Ascending aorta (tissue), 2 donors: ENCODE results near the gene GSTM4. TPM values are rescaled to one million over a fixed set of nuclear protein-coding genes. Genes with fewer than 3 reads are reported as not detected.

Experiments
- DNase-seq, 2 donors: peaks; one replicate each; pipeline ENCODE4 v3.0.0-alpha.2; 2019; ENCODE audit warnings: low spot score in 2 of 2
- H3K27ac ChIP-seq, 2 donors: fragments of 200-600 bp; sonication (generic); one replicate each; pipeline ENCODE4 v1.5.1; 2016 to 2017; ENCODE audit warnings: mild to moderate bottlenecking in 1 of 2
- H3K27me3 ChIP-seq: fragments of 200-600 bp; sonication (generic); one replicate; pipeline ENCODE4 v1.5.1; 2017
- H3K36me3 ChIP-seq, 2 donors: fragments of 200-600 bp; sonication (generic); one replicate each; pipeline ENCODE4 v1.5.1; 2016
- H3K4me1 ChIP-seq, 2 donors: fragments of 200-600 bp; sonication (generic); one replicate each; pipeline ENCODE4 v1.5.1; 2016 to 2017; ENCODE audit warnings: mild to moderate bottlenecking in 1 of 2
- H3K4me3 ChIP-seq, 2 donors: fragments of 200-600 bp; sonication (generic); one replicate each; pipeline ENCODE4 v1.5.1; 2016 to 2017; ENCODE audit warnings: mild to moderate bottlenecking in 1 of 2
- H3K9me3 ChIP-seq, 2 donors: fragments of 200-600 bp; sonication (generic); one replicate each; pipeline ENCODE4 v1.5.1; 2016
- intact Hi-C: fragments of 100-400 bp; cut with DNase I; formaldehyde crosslinking; loops from one replicate; pipeline ENCODE4 v1.15.1; 2023
- total RNA-seq: library from RNA; depleted of rRNA; stranded (reverse); fragments of >200 nt; gene quantifications from one replicate; pipeline ENCODE4 v1.1.0, GENCODE V29; 2016
- TF ChIP-seq, protein P1 (sequence below), 3 experiments: fragments of 200-600 bp in 2 of 3; fragments of 450-650 bp in 1 of 3; sonication (generic) in 2 of 3; IDR thresholded peaks; one replicate each; pipeline ENCODE4 v1.5.1; 2016 to 2019; ENCODE audit warnings: antibody characterized with exemption in 3 of 3, mild to moderate bottlenecking in 1 of 3, moderate library complexity in 1 of 3

GSTM4 gene
- total RNA-seq, 1 donor from 2014 or later: 27.8 TPM

DNA sequence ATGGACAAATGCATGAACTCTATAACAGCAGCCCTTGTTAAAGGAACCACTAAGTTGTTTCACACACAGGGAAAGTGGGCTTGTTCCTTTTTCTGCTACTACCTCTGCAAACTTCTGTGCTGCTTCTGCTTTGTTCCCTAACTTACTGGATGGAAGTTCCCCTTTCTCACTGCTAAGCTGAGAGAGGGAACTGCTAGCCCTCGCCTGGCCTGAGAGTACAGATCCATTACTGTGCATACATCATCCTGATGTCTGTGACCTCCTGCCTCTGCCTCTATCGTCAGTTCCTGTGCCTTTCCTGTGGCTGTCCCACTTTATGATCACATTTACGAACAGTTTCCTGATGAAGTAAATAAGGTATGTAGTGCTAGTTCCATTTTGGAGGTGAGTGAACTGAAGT lies 40.0 kb upstream of the GSTM4 start:
- Histone ChIP-seq H3K27ac (no peak overlapping the region), H3K27me3 (no peaks in the 10 kb centered on the region), H3K9me3 (no peaks in the 10 kb centered on the region), H3K36me3 (no peaks in the 10 kb centered on the region), H3K4me1 (peaks cover 0 to 4% of the 10 kb centered on the region in 2 donors), H3K4me3 (no peak overlapping the region)
- peak in 1 of 2 donors; percentile 72 for DNase-seq
- TF ChIP-seq, protein P1, sequence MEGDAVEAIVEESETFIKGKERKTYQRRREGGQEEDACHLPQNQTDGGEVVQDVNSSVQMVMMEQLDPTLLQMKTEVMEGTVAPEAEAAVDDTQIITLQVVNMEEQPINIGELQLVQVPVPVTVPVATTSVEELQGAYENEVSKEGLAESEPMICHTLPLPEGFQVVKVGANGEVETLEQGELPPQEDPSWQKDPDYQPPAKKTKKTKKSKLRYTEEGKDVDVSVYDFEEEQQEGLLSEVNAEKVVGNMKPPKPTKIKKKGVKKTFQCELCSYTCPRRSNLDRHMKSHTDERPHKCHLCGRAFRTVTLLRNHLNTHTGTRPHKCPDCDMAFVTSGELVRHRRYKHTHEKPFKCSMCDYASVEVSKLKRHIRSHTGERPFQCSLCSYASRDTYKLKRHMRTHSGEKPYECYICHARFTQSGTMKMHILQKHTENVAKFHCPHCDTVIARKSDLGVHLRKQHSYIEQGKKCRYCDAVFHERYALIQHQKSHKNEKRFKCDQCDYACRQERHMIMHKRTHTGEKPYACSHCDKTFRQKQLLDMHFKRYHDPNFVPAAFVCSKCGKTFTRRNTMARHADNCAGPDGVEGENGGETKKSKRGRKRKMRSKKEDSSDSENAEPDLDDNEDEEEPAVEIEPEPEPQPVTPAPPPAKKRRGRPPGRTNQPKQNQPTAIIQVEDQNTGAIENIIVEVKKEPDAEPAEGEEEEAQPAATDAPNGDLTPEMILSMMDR (IDR thresholded peaks at IDR 0.05): no peak
- intact Hi-C loops: no loop called here

DNA sequence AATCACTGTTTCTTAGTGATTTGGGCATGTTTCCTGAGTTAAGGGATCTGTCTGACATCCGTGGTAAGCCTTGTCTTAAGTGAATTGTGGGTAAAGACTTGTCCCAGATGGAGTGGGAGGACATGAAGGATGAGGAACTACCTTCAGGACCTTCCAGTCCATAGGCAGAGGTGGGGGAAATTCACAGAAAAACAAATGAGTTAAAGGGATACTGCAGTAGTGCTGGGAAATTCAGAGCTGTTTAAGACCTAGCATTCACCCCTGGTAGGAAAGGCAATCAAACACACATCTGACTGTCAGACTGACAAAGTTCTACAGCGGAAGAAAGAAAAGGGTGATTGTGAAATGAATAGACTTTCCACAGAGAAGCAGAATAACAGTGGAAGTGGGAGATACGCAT lies 39.5 kb upstream of the GSTM4 start:
- Histone ChIP-seq H3K4me3 (no peak overlapping the region), H3K27me3 (no peaks in the 10 kb centered on the region), H3K36me3 (no peaks in the 10 kb centered on the region), H3K27ac (no peak overlapping the region), H3K9me3 (no peaks in the 10 kb centered on the region), H3K4me1 (peaks cover 3 to 7% of the 10 kb centered on the region in 2 donors)
- intact Hi-C loops: no loop called here
- TF ChIP-seq, protein P1 (IDR thresholded peaks at IDR 0.05): no peak
- DNase-seq: no peak

DNA sequence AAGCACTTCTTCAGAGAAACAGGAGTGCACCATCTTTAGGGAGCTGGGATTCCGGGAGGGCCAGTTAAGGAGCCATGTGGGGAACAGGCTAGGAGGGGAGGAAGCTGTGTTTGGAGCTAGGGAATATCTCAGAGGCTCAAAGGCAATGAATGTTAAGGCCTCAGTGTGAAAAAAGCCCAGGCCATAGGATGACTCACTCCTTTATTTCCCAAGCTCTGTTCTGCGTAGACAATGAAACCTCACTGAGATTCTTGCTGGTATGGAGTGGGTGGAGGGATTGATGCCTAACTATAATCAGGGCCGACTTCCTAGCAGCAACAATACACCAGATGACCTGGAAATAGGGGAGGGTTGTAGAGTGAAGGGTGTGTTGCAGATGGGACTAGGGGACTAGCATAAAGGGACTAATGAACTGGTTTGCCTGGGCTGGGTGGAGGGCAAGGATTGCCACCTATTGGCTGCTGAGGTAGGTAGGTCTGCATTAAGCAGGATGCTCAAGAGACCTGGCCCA lies 38.6 kb upstream of the GSTM4 start:
- H3K36me3 ChIP-seq: no peaks in the 10 kb centered on the region
- H3K27me3 ChIP-seq: no peaks in the 10 kb centered on the region
- TF ChIP-seq, protein P1 (IDR thresholded peaks at IDR 0.05): no peak
- peak overlapping the region; percentile 23 to 32 for H3K27ac ChIP-seq
- DNase-seq: no peak
- no peaks in the 10 kb centered on the region for H3K9me3 ChIP-seq
- H3K4me3 ChIP-seq: no peak overlapping the region
- intact Hi-C loops: no loop called here
- H3K4me1 ChIP-seq: peaks cover 10 to 11% of the 10 kb centered on the region in 2 donors

DNA sequence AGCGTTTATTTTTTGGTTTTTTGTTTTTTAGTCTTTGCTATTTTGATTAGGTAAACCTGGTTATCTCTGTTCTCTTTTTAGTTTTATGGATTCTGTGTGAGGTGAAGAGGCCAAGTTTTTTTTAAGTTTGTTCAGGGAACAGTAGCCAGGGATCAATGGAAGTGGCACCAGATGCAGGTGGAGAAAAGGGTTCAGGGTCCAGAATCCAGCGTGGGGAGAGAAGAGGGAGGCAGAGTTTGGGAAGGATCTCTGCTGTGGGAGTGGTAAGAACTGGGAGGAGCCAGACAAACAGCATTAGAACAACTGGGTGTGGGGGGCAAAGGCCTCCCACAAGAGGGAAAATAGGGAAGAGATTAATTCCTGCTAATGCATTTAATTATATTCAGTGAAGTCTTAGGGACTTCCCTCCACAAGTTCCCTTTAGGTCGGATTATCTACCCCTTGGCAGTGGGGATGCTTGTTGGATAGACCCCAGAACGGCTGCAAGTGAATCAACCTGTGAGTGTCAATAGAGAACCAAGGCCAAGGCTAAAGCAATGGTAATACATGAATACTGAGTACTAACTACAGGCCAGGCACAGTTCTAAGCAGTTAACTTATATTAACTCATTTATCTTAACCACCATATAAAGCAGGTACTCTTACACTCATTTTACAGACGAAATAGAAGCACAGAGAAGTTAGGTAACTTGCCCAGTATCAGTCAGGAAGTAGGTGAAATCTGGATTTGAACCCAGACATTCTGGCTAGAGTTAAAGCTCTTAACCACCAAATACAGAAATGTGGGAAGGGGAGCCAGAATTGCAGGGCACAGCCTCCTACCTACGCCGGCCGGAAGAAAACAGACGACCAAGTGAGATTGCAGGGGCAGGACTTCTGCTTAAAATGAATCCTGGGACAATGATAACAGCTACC lies 37.0 kb upstream of the GSTM4 start:
- H3K4me3 ChIP-seq: peak overlapping the region; percentile 50 to 85
- intact Hi-C loops: no loop called here
- H3K9me3 ChIP-seq: no peaks in the 10 kb centered on the region
- TF ChIP-seq, protein P1 (IDR thresholded peaks at IDR 0.05): no peak
- DNase-seq: no peak
- no peaks in the 10 kb centered on the region for H3K27me3 ChIP-seq
- peak overlapping the region; percentile 84 to 89 for H3K27ac ChIP-seq
- H3K36me3 ChIP-seq: no peaks in the 10 kb centered on the region
- peaks cover 15 to 27% of the 10 kb centered on the region in 2 donors for H3K4me1 ChIP-seq

DNA sequence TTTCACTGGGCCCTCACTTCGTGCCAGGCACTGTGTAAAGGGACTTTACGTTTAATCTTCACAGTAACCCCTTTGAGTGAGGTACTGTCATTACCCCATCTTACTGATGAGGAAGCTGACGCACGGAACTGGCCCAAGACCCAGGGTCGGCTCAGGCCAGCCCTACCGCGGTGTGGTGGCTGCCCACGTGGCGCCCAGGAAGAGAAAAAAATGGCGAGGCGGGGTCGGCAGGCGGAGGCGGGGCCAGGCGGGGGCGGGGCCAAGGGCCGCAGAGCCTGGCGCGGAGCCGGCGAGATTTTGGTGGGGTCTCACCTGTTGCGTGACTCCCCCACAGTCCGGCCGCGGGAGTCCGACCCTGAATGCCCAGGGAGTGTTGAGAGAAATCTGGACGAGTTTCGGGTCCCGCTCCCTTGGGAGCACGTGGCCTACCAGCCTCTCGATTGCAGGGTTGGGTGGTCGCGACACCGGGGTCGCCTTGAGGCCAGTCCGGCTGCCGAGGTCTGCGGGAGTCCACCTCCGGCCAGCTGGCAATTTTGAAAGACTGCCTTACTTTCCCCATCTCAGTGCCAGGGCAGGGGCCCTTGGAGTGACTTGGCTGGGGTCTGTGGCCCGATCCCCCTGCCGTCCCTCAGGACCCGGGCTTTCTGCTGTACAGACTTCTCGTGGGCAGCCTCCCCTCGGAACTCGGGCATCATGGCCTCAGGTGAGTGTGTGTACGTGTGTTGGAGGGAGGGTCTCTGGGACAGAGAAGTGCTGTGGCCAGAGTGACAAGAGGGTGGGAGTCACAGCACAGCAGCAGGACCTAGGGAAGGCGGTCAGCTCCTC lies 36.1 kb upstream of the GSTM4 start, which contains the start of the genes AMPD2 and GNAT2:
TSS of gene AMPD2 (plus strand) at position 262 of the 825 bp plus-strand sequence. CDS start 1,339 bp downstream, outside the sequence.
TSS of gene GNAT2 (minus strand) at position 41 of the 825 bp plus-strand sequence. CDS start 6,746 bp downstream, outside the sequence.
- Histone ChIP-seq H3K4me1 (peaks cover 15 to 34% of the 10 kb centered on the region in 2 donors), H3K36me3 (no peaks in the 10 kb centered on the region), H3K4me3 (peak within 1 kb of the TSS; percentile 50 to 85), H3K27me3 (no peaks in the 10 kb centered on the region), H3K9me3 (no peaks in the 10 kb centered on the region), H3K27ac (peak within 1 kb of the TSS; percentile 84 to 89)
- intact Hi-C loops: no loop called here
- TF ChIP-seq, protein P1 (IDR thresholded peaks at IDR 0.05): no peak
- DNase-seq: peak; percentile 77 to 92
